Stimulated activated CD8-positive, alpha-beta memory T cell treated with anti-CD3 and anti-CD28 coated beads, Interleukin-15, amount 100 ng/mL, for 48 hours (primary cell): ENCODE data around the gene SLC35G1.
A peak's percentile ranks its signal among the peaks of the same experiment; 100 is the strongest.

ENCODE experiments used
- DNase-seq, 2 donors: peaks; one replicate each; pipeline ENCODE4 v3.0.0-alpha.2; 2020; ENCODE audit warnings: low read depth in 2 of 2

SLC35G1 gene, protein sequence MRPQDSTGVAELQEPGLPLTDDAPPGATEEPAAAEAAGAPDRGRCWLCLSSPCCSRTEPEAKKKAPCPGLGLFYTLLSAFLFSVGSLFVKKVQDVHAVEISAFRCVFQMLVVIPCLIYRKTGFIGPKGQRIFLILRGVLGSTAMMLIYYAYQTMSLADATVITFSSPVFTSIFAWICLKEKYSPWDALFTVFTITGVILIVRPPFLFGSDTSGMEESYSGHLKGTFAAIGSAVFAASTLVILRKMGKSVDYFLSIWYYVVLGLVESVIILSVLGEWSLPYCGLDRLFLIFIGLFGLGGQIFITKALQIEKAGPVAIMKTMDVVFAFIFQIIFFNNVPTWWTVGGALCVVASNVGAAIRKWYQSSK

DNA sequence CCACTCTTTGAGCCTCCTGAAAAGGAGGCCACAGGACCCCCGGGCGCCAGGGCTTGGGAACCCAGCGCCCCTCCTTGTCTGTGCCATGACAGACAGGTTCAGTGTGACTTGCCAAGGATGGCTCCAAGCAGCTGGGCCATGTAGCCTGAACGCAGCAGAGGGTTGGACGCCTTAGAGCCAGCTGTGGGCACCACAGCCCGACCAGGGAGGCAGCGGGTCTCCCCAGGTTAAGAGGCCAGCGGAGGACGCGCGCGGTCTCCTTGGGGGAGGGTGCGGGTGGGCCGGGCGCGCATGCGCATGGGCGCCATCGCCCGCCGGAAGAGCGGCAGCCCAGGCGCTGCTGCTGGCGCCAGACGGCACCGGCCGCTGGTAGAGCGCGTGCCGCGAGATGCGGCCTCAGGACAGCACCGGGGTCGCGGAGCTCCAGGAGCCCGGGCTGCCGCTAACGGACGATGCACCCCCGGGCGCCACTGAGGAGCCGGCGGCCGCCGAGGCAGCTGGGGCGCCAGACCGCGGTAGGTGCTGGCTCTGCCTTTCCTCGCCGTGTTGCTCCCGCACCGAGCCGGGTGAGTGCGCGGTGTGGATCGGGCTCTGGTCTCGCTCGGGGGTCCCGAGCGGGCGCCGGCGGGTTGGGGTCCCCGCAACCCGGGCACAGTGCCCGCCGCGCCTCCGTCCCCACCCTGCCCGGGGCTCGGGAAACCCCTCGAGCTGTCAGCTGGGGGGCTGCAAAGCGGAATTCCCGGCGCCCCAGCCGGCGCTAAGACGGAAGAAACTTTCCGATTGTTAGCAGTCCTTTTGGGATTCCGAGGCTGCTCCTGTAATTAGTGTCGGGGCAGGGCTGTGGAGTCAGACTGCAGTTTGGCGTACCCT lies at the start of gene SLC35G1:
Gene SLC35G1, plus strand, starts transcription at position 333 of the 870 bp plus-strand sequence. Its CDS starts 56 bp downstream, at position 389.
- DNase-seq, result peak; percentile 55 to 68

DNA sequence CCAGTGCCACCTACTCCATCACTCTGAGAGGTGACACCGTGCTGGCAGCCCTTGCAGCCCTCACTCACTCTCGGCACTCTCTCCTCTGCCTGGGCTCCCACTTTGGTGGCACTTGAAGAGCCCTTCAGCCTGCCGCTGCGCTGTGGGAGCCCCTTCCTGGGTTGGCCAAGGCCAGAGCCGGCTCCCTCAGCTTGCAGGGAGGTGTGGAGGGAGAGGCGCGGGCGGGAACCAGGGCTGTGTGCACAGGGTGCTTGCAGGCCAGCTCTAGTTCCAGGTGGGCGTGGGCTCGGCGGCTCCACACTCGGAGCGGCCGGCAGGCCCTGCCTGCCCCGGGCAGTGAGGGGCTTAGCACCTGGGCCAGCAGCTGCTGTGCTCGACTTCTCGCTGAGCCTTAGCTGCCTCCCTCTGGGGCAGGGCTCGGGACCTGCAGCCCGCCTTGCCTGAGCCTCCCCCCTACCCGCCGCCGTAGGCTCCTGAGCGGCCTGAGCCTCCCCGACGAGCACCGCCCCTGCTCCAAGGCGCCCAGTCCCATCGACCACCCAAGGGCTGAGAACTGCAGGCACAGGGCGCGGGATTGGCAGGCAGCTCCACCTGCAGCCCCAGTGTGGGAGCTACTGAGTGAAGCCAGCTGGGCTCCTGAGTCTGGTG lies 48.7 kb upstream of the SLC35G1 start:
- no peak for DNase-seq

DNA sequence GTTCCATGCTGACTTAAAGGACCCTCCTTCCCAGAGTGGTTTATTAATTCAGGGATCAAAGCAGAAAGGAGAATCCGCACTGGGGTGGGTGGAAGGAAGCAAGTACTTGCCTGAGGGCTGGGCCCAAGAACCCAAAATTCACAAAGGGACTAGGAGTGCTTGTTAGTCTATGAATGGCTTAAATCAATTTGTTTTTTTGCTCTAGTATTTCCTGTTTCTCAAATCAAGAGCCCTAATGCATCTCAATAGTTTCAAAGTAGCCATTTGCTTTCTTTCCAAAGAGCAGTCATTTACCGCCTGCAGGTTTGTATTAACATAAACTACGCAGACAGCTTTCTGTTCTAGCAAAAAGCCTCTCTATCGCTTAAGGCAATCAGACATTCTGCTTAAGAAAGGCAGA lies 44.2 kb upstream of the SLC35G1 start:
- no peak for DNase-seq

DNA sequence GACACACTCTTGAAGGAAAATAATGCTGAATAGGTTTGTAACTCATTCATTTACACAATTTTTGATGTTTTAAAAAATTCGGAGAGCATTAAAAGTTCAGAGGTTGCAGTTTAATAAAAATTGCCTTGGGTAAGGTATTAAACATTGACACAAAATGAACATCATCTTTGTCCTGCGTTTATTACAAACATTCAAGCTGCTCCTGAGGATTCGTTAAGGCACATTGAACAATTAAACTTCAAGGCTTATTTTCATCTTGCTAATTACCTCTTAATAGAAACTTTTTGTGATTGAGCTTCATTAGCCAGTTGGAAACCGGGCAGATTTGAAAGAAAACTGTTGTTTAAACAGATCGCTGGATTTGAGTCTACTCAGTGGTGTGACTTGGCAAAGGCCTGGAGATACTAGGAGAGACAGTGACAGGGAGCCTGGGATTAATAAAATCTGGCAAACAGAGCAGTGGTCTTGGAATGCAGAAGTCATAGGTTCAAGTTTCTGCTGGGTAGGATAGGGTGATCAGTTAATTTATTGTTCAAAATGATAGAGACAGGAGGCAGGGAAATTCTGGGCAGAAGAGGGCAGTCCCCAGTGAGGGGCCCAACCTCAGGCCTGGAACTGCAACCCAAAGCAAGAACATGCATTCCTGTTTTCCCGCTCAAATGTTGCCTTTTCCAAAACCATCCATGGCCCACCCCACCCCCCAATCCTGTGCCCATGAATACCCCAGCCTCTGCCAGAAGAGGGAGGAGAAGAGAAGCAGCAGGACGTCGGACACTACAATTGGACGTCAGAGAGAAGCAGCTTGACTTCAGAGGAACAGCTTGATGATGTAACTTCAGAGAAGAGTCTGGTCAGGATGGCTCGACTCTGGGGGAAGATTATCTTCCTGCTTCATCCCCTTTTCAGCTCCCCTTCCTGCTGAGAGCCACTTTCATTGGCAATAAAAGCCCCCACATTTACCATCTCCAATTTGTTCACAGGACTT lies 43.5 kb upstream of the SLC35G1 start:
- DNase-seq, result no peak

DNA sequence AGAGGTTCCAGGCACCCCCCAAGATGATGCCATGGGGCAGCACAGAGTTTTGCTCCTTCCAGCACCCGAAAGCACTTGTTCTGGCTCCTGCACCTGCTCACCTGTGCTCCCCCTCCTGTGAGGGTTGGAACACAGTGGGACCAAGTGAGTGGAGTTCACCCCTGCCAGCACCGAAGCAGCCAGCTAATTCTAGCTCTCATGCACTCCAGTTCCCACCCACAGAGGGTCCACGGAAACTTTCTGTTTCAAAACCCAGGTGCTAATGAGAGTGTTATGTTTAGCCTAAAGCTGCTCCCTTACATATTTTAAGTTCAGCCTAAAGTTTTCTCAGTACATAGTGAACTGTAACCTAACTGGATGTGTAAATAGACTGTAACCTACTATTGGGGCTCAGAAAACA lies 42.6 kb upstream of the SLC35G1 start:
- no peak for DNase-seq

DNA sequence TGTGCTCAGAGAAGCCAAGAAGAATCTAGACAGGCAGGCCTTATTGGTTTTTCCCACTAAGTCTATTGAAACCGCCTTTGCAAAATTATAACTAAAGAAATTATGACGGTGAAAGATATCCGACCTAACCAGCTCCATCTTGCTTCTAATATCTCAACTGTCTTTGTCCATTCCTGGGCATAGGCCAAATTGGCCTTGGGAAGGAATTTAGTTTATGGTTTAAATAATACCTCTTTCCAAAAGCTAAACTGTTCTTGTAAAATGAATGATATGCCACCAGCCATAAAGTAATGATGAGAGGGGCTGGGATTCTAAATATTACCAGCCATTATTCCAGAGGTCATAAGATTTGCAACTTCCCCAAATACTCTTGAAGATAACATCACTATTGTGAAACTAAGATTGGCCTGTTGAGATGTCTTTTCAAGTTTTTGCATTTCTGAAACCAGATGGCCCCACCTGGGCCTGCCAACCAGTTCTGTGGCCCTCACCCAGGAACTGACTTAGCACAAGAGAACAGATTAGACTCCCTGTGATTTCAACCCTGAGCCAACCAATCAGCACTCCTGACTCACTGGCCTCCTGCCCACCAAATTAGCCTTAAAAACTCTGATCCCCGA lies 41.2 kb upstream of the SLC35G1 start:
- DNase-seq, result no peak

DNA sequence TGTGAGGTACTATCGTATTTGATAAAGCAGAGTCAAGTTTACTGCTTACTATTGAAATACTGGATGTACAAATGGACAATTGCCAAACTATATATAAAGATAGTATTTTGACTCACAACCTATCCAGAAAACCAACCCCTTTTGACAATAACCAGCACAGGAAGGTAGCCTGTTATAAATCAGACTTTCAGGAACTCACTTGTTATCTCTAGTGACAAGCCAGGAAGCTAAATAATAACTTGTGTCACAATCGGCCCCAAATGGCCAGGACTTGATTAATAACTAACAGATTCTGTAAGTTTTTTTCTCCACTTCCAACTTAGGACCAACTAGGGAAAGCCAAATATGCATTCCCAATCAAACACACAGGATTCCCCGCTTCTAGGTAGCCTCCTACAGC lies 38.8 kb upstream of the SLC35G1 start:
- DNase-seq, result no peak

DNA sequence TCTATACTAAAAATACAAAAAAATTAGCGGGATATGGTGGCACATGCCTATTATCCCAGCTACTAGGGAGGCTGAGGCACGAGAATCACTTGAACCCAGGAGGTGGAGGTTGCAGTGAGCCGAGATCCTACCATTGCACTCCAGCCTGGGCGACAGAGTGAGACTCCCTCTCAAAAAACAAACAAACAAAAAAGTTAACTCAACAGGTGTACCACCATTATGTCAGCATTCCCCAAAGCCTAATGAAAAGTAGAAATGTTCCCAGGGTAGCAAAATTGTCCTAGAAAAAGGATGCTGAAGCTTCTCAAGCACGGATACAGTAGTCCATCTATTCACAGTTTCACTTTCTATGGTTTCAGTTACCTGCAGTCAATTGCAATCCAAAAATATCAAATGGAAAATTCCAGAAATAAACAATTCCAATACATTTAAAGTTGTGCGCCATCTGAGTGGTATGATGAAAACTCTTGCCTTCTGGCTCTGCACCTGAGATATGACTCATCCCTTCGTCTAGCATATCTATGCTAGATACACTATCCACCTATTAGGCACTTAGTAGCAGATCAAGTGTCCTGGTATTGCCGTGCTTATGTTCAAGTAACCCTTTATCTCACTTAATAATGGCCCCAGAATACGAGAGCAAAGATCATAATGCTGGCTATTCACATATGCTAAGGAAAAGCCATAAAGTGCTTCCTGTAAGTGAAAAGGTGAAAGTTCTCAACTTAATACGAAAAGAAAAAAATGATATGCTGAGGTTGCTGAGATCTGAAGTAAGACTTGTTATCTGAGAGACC lies 37.2 kb upstream of the SLC35G1 start:
- DNase-seq, result no peak

DNA sequence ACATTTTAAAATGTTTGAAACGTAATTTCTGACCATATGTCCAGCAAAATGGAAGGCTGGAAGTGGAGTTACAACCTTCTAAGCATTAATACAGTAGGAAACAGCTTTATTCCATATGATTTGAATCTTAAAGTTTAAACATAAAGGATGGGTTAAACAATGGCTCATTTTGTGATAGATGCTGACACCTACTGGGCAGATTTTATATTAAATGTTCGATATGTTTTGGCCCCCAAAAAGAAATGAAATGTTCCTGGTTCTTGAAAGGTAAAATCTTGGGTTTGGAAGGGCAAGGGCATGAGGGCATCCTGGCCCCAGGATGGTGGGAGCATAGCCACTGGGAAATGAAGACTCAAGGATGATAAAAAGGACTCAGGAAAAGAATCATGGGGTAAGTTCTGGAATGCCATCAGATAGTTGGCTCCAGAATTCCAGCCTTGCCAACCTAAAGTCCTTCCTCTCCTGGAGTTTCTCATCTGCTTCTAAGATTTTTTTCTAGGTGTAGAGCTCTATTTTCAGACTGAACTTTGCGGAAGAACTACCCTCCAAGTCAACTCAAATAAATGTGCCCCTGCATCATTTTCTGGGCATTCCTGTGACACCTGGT lies 34.6 kb upstream of the SLC35G1 start:
- DNase-seq, result no peak

DNA sequence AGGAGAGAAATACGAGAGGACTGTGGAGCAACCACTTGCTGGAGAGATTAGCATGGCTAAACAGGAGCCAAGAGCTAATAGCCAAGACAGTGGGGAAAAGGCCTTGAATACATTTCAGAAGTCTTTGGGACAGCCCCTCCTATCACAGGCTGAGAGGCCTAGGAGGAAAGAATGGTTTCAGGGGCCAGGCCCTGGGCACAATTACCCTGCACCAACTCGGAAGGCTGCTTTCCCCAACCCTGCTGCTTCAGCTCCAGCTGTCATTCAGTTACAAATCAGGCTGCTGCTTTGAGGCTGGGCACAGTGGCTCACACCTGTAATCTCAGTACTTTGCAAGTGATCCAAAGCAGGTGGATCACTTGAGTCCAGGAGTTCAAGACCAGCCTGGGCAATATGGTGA lies 32.0 kb upstream of the SLC35G1 start:
- no peak for DNase-seq

DNA sequence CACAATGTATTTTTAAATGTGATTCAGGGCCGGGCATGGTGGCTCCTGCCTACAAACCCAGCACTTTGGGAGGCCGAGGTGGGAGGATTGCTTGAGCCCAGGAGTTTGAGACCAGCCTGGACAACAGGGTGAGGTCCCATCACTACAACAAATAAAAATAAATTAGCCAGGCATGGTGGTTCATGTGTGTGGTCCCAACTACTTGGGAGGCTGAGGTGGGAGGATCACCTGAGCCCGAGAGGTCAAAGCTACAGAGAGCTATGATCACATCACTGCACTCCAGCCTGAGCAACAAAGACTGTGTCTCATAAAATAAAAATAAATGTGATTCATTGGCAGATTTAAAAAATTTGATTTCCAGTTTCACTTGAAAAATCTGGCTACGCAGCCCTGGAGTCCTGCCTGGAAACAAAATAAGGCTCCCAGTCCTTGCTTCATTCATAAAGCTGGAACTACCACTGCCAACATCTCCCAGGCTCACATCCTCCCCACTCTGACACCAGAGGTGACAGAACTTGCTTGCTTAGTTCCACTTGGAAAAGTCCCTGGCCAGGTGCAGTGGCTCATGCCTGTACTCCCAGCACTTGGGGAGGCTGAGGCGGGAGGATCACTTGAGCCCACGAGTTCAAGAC lies 27.9 kb upstream of the SLC35G1 start:
- DNase-seq, result no peak

DNA sequence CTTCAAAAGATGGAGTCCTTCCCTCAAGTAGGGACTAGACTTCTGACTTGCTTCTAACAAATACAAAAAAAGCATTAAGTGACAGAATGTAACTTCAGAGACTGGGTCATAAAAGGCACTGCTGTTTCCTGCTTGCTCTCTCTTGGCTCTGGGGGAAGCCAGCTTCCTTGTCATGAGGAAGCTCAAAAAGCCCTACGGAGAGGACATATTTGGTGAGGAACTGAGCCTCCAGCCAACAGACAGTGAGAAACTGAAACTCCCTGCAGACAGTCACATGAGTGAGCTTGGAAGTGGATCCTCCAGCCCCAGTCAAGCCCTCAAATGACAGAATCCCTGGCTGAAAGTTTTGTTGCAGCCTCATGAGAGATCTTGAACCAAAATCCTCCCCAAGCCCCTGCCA lies 26.3 kb upstream of the SLC35G1 start:
- no peak for DNase-seq

DNA sequence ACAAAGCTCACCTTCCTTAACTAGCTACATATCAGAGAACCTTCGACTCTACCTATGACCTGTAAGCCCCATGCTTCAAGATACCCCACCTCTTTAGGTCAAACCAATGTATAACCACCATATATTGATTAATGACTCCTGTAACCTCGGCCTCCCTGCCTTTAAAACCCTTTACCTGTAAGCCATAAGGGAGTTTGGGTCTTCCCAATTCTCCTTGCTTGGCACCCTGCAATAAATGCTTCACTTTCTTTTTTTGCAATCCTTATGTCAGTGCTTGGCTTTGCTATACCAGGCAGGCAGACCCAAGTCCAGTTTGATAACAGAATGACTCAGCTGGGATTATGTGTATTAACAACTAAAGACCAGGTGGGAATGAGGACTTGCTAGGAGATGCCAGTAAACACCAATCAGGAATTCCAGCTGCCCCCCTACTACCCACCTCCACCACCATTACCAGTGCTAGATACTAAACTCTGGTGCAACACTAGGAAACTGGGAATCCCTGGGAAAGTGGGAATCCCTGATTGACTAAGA lies 22.0 kb upstream of the SLC35G1 start:
- no peak for DNase-seq

DNA sequence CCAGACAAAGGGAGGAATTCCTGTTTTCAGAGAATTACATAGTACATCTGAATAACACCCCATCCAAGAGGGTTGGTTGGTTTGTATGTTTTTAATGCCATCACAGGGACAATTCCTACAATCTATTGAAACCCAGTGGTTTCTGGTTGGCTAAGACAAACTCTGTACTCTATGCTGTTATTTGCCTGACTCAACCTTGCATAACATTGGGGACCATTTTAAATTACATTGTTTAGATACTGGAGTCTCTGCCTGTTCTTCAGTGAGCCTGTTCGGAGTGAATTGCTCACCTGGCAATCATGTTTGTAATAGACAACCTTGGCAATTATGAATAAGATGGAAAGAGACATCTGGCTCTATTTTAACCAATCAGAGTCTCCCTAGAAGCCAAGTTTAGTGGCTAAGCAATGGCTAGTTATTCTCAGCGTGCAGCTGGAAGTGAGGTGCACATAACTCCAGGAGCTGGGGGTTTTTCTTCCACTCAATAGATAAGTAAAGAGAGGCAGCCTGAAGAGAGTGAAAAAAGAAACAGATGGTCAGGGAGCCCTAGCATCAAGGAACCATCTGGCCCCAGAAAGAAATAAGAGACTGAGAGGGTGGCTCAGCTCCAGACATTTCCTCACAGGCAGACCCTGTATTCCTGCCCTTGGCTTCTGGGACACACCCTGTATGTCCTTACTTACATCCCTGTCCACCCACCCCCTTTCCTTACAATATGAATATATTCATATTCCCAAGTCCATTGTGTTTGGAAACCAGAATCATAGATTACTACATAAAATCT lies 21.2 kb upstream of the SLC35G1 start:
- no peak for DNase-seq

DNA sequence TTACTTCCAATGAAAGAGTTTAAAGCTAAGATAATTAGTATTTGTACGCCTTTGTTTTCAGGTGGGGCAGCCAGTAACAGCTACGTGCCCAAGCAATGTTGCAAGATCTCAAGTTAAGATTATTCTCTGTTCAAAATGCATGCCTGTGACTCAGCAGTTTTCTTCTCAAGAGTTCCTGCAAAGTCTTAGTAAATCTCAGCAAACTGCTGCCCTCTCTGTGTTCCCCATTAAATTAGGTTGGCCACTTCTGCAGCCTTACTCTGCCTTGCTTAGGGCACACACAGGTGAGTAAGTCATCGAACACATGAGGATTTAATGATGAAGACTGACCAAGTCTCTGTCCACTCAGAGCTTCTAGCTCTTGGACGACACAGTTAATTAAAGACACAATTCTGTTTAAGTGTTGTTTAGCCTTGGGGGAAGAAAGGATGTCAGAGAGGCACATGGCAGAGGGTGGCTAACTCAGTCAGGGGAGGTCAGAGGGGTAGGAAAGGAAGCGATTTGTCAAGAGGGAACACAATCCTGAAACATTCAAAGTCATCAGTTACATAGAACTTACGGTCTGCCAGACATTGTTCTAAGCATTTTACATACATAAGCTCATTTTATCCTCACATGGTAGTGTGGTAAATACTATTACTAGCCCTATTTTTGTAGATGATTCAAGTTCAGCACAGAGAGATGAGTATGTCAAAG lies 20.2 kb upstream of the SLC35G1 start:
- DNase-seq, result no peak

DNA sequence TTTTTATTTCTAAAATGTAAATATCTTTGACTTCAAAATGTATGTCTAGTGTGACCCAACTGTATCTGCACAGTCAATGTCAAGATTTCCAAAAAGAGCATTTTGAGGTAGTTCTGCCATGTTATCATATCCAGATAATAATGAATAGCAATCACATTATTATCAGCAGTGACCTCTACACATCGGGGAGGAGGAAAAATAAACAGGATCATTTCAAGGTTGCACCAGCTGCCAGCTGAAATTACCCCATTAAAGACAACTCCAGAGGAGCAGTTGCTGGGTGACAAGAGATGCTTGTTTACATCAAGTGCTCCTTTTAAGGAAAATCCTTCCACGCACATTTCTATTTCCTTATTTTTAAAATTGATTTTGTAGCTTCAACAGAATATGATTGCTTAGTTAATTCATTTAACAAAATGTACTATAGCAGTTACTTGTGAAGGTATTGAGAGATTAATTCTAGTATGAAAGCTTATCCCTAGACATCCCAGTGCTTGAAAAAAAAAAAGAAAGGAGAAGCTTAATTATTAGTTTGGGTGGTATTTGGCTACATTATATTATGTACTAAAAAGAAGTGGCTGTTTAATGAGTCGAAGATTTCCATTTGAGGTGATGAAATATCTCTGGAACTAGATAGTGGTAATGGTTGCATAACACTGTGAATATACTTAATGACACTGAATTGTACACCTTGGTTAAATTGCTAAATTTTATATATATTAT lies 19.3 kb upstream of the SLC35G1 start:
- no peak for DNase-seq

DNA sequence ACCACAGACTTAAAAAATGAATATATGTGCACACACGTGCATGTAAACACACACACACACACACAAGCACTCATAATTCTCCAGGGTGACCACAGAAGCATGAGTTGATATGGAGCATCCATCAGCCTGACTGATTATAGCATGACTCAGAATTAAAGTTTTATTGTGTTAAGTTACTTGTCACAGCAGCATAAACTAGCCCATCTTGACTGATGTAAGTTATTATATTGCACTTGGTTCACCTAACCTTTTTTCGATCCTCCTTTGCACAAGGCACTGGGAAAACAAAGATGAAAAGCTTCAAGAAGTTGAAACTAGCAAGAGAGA lies 18.8 kb upstream of the SLC35G1 start:
- DNase-seq, result no peak
